DMS153 treated with DMSO at 0.1 percent for 48 hours (cell line): ENCODE data around the gene RIPPLY3.
"Not testable (repeated sequence)": the region's sequence is repeated elsewhere in the genome, so short reads cannot be mapped to it uniquely, and the experiment has no call there.

ENCODE experiments used
- DNase-seq: peaks from one replicate; lab custom pipeline; 2025; ENCODE audit not compliant: unreplicated experiment; lab: John Stamatoyannopoulos, UW

The RIPPLY3 gene

GRCh38 chr21:37008724-37009123 is 2.2 kb downstream of the RIPPLY3 start:
- DNase-seq: peak; percentile 97

- DNase-seq: peak; percentile 95
Measured at GRCh38 chr21:37009740-37010341, 3.3 kb downstream of the RIPPLY3 start.

- DNase-seq: no peak
Measured at GRCh38 chr21:37017951-37018679, 11.6 kb downstream of the RIPPLY3 start.

GRCh38 chr21:37026499-37026898 is 20.0 kb downstream of the RIPPLY3 start:
- DNase-seq: no peak

GRCh38 chr21:37028570-37028969 is 22.1 kb downstream of the RIPPLY3 start:
- DNase-seq: no peak

- DNase-seq: no peak
Measured at GRCh38 chr21:37030864-37031263, 24.4 kb downstream of the RIPPLY3 start.

GRCh38 chr21:37032293-37032692 is 25.8 kb downstream of the RIPPLY3 start:
- DNase-seq: no peak

GRCh38 chr21:37032877-37033471 is 26.5 kb downstream of the RIPPLY3 start:
- DNase-seq: no peak

- not testable (repeated sequence) for DNase-seq
Measured at GRCh38 chr21:37034394-37034793, 27.9 kb downstream of the RIPPLY3 start.

- no peak for DNase-seq
Measured at GRCh38 chr21:37036177-37036576, 29.7 kb downstream of the RIPPLY3 start.

- DNase-seq: no peak
Measured at GRCh38 chr21:37039411-37040075, 33.0 kb downstream of the RIPPLY3 start.

- no peak for DNase-seq
Measured at GRCh38 chr21:37040212-37040611, 33.7 kb downstream of the RIPPLY3 start.

- DNase-seq: no peak
Measured at GRCh38 chr21:37041706-37042271, 35.3 kb downstream of the RIPPLY3 start.

GRCh38 chr21:37043818-37044217 is 37.3 kb downstream of the RIPPLY3 start:
- no peak for DNase-seq

- DNase-seq: no peak
Measured at GRCh38 chr21:37044643-37045042, 38.1 kb downstream of the RIPPLY3 start.

- no peak for DNase-seq
Measured at GRCh38 chr21:37045149-37045548, 38.6 kb downstream of the RIPPLY3 start.

- no peak for DNase-seq
Measured at GRCh38 chr21:37045556-37045955, 39.1 kb downstream of the RIPPLY3 start.

- DNase-seq: peak; percentile 25
Measured at GRCh38 chr21:37047079-37047478, 40.6 kb downstream of the RIPPLY3 start.

GRCh38 chr21:37049741-37050140 is 43.2 kb downstream of the RIPPLY3 start:
- not testable (repeated sequence) for DNase-seq

- DNase-seq: no peak
Measured at GRCh38 chr21:37055271-37055855, 48.9 kb downstream of the RIPPLY3 start.

- DNase-seq: no peak
Measured at GRCh38 chr21:37057614-37058013, 51.1 kb downstream of the RIPPLY3 start.
